ENCODE measurements around the gene PI4K2B.

The PI4K2B gene

DNA sequence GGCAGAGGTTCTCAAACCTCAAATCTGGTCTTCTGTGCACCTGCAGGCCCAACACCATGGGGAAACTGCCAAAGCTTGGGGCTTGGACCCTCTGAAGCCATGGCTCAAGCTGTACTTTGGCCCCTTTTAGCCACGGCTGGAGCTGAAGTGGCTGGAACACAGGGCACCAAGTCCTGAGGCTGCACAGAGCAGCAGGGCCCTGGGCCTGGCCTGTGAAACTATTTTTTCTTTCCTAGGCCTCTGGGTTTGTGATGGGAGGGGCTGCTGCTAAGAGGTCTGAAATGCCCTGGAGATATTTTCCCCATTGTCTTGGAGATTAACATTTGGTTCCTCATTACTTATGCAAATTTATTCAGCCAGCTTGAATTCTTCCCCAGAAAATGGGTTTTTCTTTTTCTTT, 18.3 kb upstream of the PI4K2B start:
- H3K9me3 ChIP-seq (ENCODE audit: severe bottlenecking): no peaks in the 10 kb centered on the region
- H3K4me3 ChIP-seq (ENCODE audit: severe bottlenecking): no peak overlapping the region
- no peak for ATAC-seq (ENCODE audit: low read depth)

DNA sequence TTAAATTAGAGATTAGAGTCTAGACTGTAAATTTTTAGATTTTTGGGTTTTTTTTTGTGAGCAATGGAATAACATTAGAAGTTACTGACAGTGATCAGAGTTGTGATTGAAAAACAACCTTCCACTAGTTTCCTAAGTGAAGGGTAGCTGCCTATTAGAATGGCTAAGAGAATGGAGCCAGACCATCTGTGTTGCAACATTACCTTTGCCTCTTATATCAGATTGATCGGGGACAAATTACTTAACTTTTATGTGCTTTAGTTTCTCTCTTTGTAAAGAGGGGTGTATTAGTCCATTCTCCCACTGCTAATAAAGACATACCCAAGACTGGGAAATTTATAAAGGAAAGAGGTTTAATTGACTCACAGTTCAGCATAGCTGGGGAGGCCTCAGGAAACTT, 12.5 kb upstream of the PI4K2B start:
- DNase-seq (ENCODE audit: low spot score) (no peak), ATAC-seq (ENCODE audit: low read depth) (no peak)
- Histone ChIP-seq H3K9me3 (ENCODE audit: severe bottlenecking) (peaks cover 5% of the 10 kb centered on the region), H3K27ac (ENCODE audit: poor library complexity, severe bottlenecking) (no peak overlapping the region), H3K4me1 (ENCODE audit: insufficient read depth, poor library complexity, severe bottlenecking) (no peaks in the 10 kb centered on the region), H3K27me3 (ENCODE audit: insufficient read depth, poor library complexity, severe bottlenecking) (no peaks in the 10 kb centered on the region), H3K36me3 (ENCODE audit: low read depth) (no peaks in the 10 kb centered on the region), H3K4me3 (ENCODE audit: severe bottlenecking) (no peak overlapping the region)
- TF ChIP-seq, protein P1, sequence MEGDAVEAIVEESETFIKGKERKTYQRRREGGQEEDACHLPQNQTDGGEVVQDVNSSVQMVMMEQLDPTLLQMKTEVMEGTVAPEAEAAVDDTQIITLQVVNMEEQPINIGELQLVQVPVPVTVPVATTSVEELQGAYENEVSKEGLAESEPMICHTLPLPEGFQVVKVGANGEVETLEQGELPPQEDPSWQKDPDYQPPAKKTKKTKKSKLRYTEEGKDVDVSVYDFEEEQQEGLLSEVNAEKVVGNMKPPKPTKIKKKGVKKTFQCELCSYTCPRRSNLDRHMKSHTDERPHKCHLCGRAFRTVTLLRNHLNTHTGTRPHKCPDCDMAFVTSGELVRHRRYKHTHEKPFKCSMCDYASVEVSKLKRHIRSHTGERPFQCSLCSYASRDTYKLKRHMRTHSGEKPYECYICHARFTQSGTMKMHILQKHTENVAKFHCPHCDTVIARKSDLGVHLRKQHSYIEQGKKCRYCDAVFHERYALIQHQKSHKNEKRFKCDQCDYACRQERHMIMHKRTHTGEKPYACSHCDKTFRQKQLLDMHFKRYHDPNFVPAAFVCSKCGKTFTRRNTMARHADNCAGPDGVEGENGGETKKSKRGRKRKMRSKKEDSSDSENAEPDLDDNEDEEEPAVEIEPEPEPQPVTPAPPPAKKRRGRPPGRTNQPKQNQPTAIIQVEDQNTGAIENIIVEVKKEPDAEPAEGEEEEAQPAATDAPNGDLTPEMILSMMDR (IDR thresholded peaks at IDR 0.05; ENCODE audit: poor library complexity, severe bottlenecking): no peak

More for the DNA sequence above, 18.3 kb upstream of the PI4K2B start:
- H3K27ac ChIP-seq (ENCODE audit: poor library complexity, severe bottlenecking): no peak overlapping the region
- TF ChIP-seq, protein P1 (IDR thresholded peaks at IDR 0.05; ENCODE audit: poor library complexity, severe bottlenecking): no peak
- H3K4me1 ChIP-seq (ENCODE audit: insufficient read depth, poor library complexity, severe bottlenecking): no peaks in the 10 kb centered on the region
- DNase-seq (ENCODE audit: low spot score): no peak
- no peaks in the 10 kb centered on the region for H3K36me3 ChIP-seq (ENCODE audit: low read depth)
- no peaks in the 10 kb centered on the region for H3K27me3 ChIP-seq (ENCODE audit: insufficient read depth, poor library complexity, severe bottlenecking)

DNA sequence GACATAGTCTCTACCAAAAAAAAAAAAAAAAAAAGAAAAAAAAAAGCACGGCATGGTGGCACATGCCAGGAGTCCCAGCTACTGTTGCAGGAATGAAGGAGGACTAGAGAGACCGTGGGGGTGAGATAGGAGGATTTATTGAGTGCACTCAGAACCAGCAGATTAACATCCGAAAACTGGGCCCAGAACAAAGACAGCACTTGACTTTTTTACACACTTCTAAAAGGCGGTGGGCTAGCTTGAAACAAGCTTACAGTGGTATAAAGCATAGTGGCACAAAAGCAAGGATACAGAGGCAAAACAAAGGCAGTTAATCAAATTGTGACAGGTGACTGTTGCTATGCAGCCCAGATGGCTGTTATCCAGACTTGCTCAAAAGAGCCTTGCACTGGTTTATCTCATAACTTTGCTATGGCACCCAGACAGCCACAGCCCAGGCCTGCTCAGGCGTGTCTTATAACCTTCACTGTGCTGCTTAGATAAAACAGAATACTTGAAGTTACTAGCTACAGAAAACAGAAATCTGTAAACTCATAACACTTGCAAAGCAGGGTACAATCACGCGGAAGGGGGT, 9.9 kb upstream of the PI4K2B start:
- Histone ChIP-seq H3K9me3 (ENCODE audit: severe bottlenecking) (peaks cover 5% of the 10 kb centered on the region), H3K4me1 (ENCODE audit: insufficient read depth, poor library complexity, severe bottlenecking) (no peaks in the 10 kb centered on the region), H3K4me3 (ENCODE audit: severe bottlenecking) (no peak overlapping the region), H3K27me3 (ENCODE audit: insufficient read depth, poor library complexity, severe bottlenecking) (no peaks in the 10 kb centered on the region), H3K36me3 (ENCODE audit: low read depth) (no peaks in the 10 kb centered on the region), H3K27ac (ENCODE audit: poor library complexity, severe bottlenecking) (no peak overlapping the region)
- TF ChIP-seq, protein P1 (IDR thresholded peaks at IDR 0.05; ENCODE audit: poor library complexity, severe bottlenecking): no peak
- no peak for DNase-seq (ENCODE audit: low spot score)
- ATAC-seq (ENCODE audit: low read depth): no peak

DNA sequence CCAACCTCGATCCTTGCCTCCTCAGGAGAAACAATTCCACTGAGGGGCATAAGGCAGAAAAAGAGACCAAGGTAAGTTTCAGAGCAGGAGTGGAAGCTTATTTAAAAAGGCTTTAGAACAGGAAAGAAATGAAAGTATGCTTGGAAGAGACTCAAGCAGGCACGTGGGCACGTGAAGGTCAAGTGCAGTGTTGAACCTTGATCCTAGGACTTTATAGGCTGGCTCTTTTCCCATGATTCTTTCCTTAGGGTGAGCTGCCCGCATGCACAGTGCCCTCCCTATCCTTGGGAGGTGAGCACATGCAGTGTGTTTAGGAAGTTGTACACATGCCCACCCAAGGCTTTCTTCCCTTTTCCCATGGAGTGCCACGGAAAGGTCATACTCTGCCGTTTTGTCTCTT, 4.0 kb upstream of the PI4K2B start:
- no peak for DNase-seq (ENCODE audit: low spot score)
- no peaks in the 10 kb centered on the region for H3K27me3 ChIP-seq (ENCODE audit: insufficient read depth, poor library complexity, severe bottlenecking)
- H3K9me3 ChIP-seq (ENCODE audit: severe bottlenecking): no peaks in the 10 kb centered on the region
- H3K36me3 ChIP-seq (ENCODE audit: low read depth): no peaks in the 10 kb centered on the region
- no peak for ATAC-seq (ENCODE audit: low read depth)
- no peak overlapping the region for H3K27ac ChIP-seq (ENCODE audit: poor library complexity, severe bottlenecking)
- H3K4me3 ChIP-seq (ENCODE audit: severe bottlenecking): no peak overlapping the region
- TF ChIP-seq, protein P1 (IDR thresholded peaks at IDR 0.05; ENCODE audit: poor library complexity, severe bottlenecking): no peak
- no peaks in the 10 kb centered on the region for H3K4me1 ChIP-seq (ENCODE audit: insufficient read depth, poor library complexity, severe bottlenecking)

DNA sequence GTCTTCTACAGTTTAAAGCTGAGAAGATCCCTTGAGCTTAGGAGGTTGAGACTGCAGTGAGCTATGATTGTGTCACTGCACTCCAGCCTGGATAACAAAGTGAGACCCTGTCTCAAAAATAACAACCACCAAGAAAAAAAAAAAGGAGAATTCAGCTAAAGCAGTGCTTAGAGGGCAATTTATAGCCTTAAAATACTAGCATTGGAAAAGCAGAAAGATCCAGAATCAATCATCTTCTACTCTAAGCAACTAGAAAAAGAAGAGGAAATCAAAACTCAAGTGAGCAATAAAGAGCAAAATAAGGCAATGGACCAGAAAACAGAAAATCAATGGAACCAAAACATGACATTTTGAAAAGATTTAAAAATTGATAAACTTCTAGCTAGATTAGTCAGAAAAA, 639 bp upstream of the PI4K2B start:
- Histone ChIP-seq H3K27ac (ENCODE audit: poor library complexity, severe bottlenecking) (peak overlapping the region; percentile 90), H3K4me3 (ENCODE audit: severe bottlenecking) (peak overlapping the region; percentile 69), H3K36me3 (ENCODE audit: low read depth) (no peaks in the 10 kb centered on the region), H3K27me3 (ENCODE audit: insufficient read depth, poor library complexity, severe bottlenecking) (no peaks in the 10 kb centered on the region), H3K4me1 (ENCODE audit: insufficient read depth, poor library complexity, severe bottlenecking) (peaks cover 9% of the 10 kb centered on the region), H3K9me3 (ENCODE audit: severe bottlenecking) (no peaks in the 10 kb centered on the region)
- ATAC-seq (ENCODE audit: low read depth) (no peak), DNase-seq (ENCODE audit: low spot score) (no peak)
- TF ChIP-seq, protein P1 (IDR thresholded peaks at IDR 0.05; ENCODE audit: poor library complexity, severe bottlenecking): no peak

Measured in RWPE2 (cell line).